Activated CD8-positive, alpha-beta memory T cell treated with anti-CD3 and anti-CD28 coated beads, Interleukin-2, amount 50 U/mL, for 1 hour (primary cell): ENCODE measurements around the gene KMT5C.
"Not testable (repeated sequence)": the region's sequence is repeated elsewhere in the genome, so short reads cannot be mapped to it uniquely, and the experiment has no call there.

Experiments used
- DNase-seq: peaks from one replicate; pipeline ENCODE4 v3.0.0-alpha.2; 2020; ENCODE audit errors: extremely low read depth

KMT5C gene

GRCh38 chr19:55316646-55317045, 23.0 kb upstream of the KMT5C start:
- DNase-seq, result no peak

DNA sequence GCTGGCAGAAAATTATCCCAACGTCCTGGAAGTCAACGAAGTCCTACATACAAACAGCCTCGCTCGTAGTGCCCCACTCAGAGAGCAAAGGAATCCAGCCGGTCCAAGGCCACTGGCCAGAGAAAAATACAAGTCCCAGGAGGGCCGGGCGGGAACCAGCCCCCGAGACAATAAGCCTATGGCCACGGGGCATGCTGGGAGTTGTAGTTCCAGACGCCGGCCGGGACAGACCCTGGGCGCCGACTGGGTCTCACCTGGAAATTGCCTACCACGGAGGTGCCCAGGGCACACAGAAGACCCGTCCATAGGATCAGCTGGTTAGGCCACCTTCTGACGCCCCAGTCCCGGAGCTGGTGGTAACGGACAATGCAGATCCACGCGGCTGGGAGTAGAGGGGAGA, 19.9 kb upstream of the KMT5C start:
- no peak for DNase-seq

DNA sequence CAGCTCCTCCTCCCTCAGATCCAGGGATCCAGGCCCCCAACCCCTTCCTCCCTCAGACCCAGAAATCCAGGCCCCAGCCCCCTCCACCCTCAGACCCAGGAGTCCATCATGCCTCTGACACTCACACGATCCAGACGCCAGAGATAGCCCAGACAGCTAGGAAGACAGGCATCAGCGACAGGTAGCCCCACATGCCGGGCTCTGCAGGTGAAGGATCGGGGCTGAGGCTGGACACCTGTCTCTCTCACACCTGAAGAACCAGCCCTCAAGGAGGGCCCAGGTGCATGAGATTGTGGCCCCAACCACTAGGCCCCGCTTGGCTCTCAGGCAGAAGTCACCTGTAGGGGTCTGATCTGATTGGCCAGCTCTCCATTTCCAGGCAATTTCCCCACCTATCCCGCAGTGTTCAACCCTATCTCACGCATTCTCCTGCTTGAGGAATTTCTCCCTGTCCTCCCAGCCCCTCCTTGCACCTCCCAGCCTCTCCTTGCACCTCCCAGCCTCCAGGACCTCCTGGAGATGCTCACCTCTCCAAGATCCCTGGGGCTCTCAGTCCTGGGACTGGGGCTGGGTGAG, 18.7 kb upstream of the KMT5C start:
- DNase-seq, result no peak

GRCh38 chr19:55321466-55322137, 18.1 kb upstream of the KMT5C start:
- no peak for DNase-seq

DNA sequence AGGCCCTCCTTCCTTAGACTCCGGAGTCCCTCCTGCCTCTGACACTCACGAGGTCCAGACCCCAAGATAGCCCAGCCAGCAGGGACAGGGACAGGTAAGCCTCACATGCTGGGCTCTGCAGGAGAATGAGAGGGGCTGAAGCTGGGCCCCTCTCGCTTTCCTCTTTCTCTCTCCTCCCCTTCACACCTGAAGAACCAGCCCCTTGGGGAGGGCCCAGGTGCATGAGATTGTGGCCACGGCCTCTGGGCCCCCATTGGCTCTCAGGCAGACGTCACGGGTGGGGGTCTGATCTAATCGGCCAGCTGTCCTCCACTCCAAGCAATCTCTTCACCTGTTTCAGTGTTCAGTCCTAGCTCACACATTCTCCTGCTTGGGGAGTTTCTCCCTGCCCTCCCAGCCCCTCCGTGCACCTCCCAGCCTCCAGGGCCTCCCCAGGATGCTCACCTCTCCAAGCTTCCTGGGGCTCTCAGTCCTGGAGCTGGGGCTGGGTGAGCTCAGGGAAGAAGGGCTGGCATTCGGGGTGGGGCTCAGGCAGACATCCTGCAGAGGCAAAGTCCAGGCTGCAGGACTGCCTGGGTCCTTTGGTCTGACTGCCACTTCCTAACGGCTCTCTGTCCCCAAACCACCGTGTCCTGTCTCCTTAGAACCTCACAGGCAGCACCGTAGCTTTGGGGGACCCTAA, 17.3 kb upstream of the KMT5C start:
- no peak for DNase-seq

- no peak for DNase-seq
Measured at GRCh38 chr19:55324662-55325061, 15.0 kb upstream of the KMT5C start.

DNA sequence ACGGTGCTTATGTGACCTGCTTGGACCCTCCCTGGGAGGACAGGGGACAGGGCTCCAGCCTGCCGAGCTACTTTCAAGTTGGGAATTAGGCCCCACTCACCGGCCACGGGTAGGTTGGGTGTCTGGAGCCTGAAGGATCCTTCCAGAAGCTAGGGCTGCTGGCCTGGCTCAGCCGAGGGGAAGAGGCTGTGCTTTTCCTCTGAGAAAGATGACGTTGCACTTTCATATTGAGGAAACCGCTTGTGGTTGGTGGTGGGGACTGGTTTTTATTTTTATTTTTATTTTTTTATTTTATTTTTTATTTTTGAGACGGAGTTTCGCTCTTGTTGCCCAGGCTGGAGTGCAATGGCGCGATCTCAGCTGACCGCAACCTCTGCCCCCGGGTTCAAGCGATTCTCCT, 14.5 kb upstream of the KMT5C start, which contains the start of gene TMEM150B:
Gene TMEM150B, minus strand, starts transcription at position 170 of the 400 bp plus-strand sequence. CDS start 4,305 bp downstream, outside the sequence.
- DNase-seq, result no peak

DNA sequence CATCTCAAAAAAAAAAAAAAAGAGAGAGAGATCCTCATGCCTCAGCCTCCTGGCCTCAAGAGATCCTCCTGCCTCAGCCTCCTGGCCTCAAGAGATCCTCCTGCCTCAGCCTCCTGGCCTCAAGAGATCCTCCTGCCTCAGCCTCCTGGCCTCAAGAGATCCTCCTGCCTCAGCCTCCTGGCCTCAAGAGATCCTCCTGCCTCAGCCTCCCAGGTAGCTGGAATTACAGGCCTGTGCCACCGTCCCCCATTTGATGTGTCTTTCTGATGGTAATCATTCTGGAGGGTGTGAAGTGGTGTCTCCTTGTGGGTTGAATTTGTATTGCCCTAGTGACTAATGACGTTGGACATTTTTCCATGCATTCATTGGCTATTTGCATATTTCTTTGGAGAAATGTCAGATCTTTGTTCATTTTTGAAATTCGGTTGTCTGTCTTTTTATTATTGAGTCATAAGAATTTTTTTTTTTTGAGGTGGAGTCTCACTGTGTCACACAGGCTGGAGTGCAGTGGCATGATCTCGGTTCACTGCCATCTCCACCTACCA, 10.8 kb upstream of the KMT5C start:
- not testable (repeated sequence) for DNase-seq

DNA sequence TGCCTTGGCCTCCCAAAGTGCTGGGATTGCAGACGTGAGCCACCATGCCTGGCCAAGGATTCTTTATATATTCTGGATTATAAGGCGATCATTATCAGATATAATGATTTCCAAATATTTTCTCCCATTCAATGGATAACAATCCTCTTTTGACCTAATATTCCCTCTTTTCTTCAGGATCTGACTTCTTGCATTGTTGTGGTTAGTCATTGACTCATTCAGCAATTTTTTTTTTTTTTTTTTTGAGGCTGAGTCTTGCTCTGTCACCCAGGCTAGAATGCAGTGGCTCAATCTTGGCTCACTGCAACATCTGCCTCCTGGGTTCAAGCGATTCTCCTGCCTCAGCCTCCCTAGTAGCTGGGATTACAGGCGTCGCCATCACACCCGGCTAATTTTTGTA, 9.9 kb upstream of the KMT5C start:
- not testable (repeated sequence) for DNase-seq

DNA sequence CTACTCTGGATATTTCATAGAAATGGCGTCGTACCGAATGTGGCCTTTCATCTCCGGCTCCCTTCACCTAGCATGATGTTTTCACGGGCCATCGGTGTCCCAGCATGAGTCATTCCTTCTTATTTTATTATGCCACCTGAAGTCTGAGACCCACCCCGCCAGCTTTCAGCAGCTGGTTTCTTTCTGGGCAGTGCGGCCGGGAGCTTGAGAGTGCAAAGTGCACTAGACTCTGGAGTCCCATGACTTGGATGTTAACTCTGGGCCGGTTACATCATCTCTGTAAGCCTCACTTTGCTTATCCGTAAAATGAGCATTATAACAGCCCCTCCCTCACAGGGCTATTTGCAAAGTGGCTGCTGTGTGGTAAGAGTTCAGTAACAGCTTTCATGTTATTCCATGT, 5.8 kb upstream of the KMT5C start:
- DNase-seq, result no peak

DNA sequence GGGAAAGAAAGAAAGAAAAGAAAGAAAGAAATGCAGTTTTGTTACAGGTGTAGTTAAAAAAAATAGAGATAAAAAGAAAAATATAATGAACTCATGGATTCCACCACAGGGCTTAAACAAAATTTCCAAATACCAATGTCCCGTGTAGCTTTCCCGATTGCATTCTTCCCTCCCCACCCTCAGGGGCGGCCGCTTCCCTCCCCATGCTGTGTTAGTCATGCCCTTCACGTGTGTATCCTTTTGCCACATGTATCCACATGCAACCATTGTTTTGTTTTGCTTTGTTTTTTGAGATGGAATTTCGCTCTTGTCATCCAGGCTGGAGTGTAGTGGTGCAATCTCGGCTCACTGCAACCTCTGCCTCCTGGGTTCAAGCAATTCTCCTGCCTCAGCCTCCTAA, 3.6 kb upstream of the KMT5C start:
- no peak for DNase-seq

DNA sequence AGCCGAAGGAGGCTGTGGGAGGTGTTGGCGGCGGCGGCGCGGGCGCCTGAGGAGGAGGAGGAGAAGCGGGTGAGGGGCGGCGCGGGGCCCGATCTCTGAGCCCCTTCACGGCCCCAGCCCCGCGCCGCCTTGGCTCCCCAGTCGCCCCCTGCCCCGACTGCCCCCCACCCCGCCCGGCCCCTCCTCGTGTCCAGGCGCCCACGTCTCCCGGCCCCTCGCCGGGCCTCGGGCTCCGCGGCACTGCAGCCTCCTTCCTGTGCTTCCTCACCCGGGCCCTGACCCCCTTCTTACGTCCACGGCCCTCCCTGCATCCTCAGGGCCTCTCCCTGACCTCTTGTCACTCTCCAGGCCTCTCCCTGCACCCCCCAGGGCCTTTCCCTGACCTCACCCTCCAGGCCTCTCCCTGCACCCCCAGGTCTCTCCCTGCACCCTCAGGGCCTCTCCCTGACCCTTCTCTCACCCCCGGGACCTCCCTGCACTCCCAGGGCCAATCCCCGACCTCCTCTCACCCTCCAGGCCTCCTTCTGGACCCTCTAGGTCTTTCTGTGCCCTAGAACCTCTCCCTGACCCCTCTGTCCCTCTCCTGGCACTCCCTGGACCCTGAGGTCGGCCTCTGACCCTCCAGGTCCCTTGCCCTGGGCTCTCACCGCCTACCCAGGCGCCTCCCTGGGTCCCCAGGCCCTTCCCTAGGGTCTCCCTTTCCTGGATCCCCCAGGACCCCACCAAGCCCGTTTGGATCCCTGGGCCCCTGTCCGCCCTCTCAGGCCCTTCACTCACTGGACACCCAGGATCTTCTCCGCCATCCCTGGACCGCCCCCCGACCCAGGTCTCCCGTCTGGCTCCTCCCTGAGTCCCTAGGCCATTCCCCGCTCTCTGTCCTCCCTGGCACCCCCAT, 460 bp downstream of the KMT5C start:
- DNase-seq, result no peak

DNA sequence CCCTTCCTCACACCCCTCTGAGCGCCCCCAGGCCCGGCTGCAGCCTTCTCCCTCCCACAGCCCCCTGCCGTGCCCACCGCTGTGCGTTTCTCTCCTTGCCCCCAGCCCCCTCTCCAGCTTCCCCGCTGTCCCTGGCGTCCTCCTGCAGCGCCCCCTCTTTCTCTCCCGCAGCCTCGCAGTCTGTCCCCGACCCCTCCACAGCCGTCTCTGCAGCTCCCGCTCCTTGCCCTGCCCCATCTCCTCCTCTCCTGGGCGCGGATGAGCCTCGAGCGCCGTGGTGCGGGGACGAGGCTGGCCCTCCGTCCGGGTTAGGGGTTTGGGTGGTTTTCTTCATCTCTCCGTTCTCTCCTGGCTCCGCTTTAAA, 1.1 kb downstream of the KMT5C start:
- no peak for DNase-seq

DNA sequence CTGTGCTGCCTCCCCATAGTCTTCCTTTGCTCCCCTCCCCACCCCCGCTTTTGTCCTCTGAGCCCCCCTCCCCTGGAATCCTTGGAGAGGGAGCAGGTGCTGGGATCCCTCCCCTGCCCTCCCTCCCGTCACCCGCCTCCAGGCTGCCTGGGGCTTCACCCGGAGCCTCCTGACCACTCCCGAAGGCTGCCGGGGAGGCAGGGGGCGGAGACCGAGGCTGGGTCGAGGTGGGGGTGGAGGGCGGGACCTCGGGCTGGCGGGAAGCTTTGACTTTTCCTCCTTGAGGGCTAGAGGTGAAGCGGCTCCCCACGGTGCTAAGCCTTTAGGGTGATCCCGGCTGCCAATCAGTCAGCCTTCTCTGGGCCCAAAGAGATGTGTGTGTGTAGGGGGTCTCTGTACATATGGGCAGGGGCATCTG, 1.5 kb downstream of the KMT5C start:
- DNase-seq, result no peak

- DNase-seq, result no peak
Measured at GRCh38 chr19:55341595-55342531, 2.2 kb downstream of the KMT5C start.

DNA sequence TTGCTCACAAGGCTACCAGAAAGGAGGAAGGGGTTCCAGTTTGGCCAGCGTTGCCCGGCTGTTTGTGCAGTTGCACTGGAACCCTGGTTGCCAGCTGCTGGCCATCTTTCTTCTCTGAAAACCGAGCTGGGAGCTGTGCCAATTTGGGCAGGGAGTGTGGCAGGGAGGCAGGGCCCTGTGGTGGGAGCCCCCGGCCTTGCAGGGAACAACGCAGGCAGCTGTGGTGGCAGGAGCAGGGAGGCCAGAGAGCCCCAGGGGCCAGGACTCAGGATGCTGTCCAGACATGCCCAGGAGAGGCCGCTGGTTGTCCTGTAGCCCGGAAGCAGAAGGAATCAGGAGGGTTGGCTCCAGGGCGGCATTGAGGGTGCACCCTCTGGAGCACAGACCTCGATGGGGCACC, 4.8 kb downstream of the KMT5C start:
- no peak for DNase-seq

GRCh38 chr19:55345101-55345817, 5.6 kb downstream of the KMT5C start:
- DNase-seq, result no peak

GRCh38 chr19:55345818-55346724, 6.4 kb downstream of the KMT5C start:
- DNase-seq, result no peak
